Aorta (tissue), 5 donors: ENCODE results near the gene RGS3. TPM values are rescaled to one million over a fixed set of nuclear protein-coding genes. Genes with fewer than 3 reads are reported as not detected.
"Not testable (repeated sequence)": the region's sequence is repeated elsewhere in the genome, so short reads cannot be mapped to it uniquely, and the experiment has no call there.

Source experiments
- ATAC-seq: fragments of 200-7000 bp; cut with Tn5 transposase; one replicate; pipeline ENCODE4 v1.9.1; 2022; ENCODE audit warnings: moderate library complexity; ENCODE audit not compliant: low FRiP score
- DNase-seq, 2 donors: peaks; one replicate each; pipeline ENCODE4 v3.0.0-alpha.2; 2020
- H3K27ac ChIP-seq, 2 donors: one replicate each; pipeline ENCODE4 v1.5.1; 2013; ENCODE audit warnings: low read length in 2 of 2, mild to moderate bottlenecking in 2 of 2, moderate library complexity in 2 of 2, control low read depth in 1 of 2, inconsistent platforms in 1 of 2, low read depth in 1 of 2
- H3K27me3 ChIP-seq, 2 donors: one replicate each; pipeline ENCODE4 v1.6.1; 2013; ENCODE audit warnings: control low read depth in 1 of 2, low read length in 1 of 2, mild to moderate bottlenecking in 1 of 2, moderate library complexity in 1 of 2; ENCODE audit not compliant: insufficient read depth in 2 of 2, control insufficient read depth in 1 of 2
- H3K36me3 ChIP-seq, 2 donors: one replicate each; pipeline ENCODE4 v1.6.1; 2013; ENCODE audit warnings: control low read depth in 1 of 2, low read length in 1 of 2, mild to moderate bottlenecking in 1 of 2; ENCODE audit not compliant: insufficient read depth in 2 of 2, control insufficient read depth in 1 of 2
- H3K4me1 ChIP-seq, 2 donors: one replicate each; pipeline ENCODE4 v1.6.1; 2013; ENCODE audit warnings: low read length in 2 of 2, control low read depth in 1 of 2, mild to moderate bottlenecking in 1 of 2, moderate library complexity in 1 of 2; ENCODE audit not compliant: insufficient read depth in 2 of 2, control insufficient read depth in 1 of 2
- H3K4me3 ChIP-seq, 2 donors: one replicate each; pipeline ENCODE4 v1.5.1; 2013; ENCODE audit warnings: low read length in 2 of 2, control low read depth in 1 of 2, mild to moderate bottlenecking in 1 of 2
- H3K9me3 ChIP-seq: one replicate; pipeline ENCODE4 v1.6.1; 2013; ENCODE audit warnings: mild to moderate bottlenecking, low read length; ENCODE audit not compliant: control insufficient read depth
- WGBS, 2 donors: extraction: QIAGEN DNeasy Blood & Tissue Kit; methylation state at CpG; one replicate each; pipeline ENCODE4 v1.1.7; 2013; 5-methylcytosine and 5-hydroxymethylcytosine counted together
- intact Hi-C, 2 donors: fragments of 100-400 bp; cut with DNase I; formaldehyde crosslinking; loops; one replicate each; pipeline versions ENCODE4 v1.14.2 to v1.15.0; 2022
- polyA plus RNA-seq, 2 donors: library from polyadenylated mRNA; stranded (reverse); fragments of 200-250 nt; gene quantifications; one replicate each; pipeline ENCODE4 v1.2.3, GENCODE V29; 2013
- total RNA-seq, 2 donors: library from RNA; stranded (reverse); fragmentation: NEBNext Ultra II Directional; extraction: Animal tissue kit (Norgen Biotek cat#: 25700); gene quantifications; one replicate each; pipeline ENCODE4 v1.2.1, GENCODE V29; 2021
- donor health status: healthy with polysubstance abuse.
- donor health status: Bipolar disorder and iron deficiency.
- donor health status: DM: no; HTN: no; CAD: no.
- donor health status: DM: no; HTN: no; CAD: no.
- donor health status: DM: yes; HTN: yes; CAD: no.

The RGS3 gene
- total and polyA plus RNA-seq, 4 donors: 74.3 to 161 (median 149) TPM

DNA sequence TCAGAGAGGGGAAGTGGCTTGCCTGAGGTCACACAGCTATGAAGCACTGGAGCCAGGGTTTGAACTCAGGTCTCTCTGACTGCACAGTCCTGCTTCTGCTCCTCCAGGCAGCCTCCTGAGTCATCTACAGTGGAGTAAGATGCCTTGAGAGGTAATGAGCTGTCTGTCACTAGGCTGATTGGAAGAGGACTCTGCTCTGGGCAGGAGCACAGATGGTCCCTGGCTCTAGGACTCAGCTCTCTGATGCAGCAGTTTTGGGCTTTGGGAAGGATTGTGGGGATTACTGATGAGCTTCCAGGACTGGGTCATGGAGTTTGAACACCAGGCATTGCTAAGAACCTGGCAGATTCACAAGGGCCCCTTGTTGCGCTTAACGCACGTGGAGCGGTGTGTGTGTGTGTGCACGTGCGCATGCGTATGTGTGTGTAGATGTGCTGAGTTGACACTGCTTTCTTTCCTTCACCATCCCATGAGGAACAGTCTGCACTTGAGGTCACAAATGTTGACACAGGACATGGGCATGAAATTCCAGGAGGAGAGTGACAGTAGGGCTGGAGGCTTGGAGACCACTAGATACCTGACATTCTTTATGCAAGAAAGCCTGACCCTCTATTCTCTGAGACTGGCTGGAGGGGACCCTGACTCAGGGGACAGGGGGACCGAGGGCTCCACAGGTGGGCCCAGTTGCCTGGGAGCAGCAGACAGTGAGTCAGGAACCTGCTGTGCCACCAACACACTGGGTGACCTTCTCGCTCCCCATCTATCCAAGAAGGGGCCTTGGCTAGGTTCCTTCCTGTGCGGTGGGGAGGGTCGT lies 170.5 kb downstream of the RGS3 start:
- no peaks in the 10 kb centered on the region for H3K9me3 ChIP-seq
- H3K4me1 ChIP-seq: no peaks in the 10 kb centered on the region
- 86 to 89% methylated on average over 11 of the region's 11 CpGs for WGBS, 2 donors
- no peak overlapping the region for H3K4me3 ChIP-seq
- H3K27me3 ChIP-seq: no peaks in the 10 kb centered on the region
- intact Hi-C loops: no loop called here
- ATAC-seq (no peak), DNase-seq (peak; percentile 12 to 37)
- no peaks in the 10 kb centered on the region for H3K36me3 ChIP-seq
- no peak overlapping the region for H3K27ac ChIP-seq

DNA sequence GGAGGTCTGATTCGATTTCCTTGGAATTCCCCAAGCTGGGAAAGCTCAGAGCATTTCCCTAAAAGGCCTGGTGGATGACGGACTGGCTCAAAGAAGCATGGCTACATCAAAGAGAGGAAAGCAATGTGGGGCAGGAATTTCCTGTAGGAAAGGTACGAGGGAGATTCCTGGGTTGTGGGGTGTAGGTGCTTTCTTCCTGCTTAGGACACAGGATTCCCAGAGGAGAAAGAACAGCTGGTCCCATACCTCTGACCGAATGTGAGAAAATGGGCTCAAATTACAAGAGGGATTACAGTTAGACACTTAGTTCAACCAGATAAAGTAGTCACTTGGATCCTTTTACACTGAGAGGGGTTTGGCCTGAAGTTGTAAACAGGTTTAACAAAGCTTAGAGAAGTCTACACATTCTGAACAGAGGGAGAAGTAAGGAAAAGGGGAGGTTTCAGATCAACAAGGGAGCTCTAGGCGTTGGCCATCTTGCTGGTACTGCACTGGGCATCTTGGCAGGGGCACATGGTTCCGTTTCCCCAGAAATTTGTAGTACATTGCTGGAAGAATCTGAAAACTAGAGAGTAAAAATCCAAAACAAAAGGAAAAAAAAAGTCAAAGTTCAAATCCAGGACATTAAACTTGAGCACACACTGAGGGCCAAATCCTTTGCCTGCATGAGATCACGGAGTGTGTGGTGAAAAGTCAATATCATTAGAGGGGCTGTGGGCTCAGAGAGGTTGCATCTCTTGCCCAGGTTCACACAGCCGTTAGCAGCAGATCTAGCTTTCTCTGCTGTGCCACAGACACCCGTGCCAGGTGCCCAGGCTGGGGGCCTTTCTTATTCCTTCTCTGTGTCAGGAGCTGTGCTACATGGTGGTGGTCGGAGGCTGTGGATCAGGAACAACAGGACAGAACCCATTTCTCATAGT lies 171.3 kb downstream of the RGS3 start:
- Histone ChIP-seq H3K27ac (no peak overlapping the region), H3K9me3 (no peaks in the 10 kb centered on the region), H3K4me3 (no peak overlapping the region), H3K27me3 (no peaks in the 10 kb centered on the region), H3K4me1 (no peaks in the 10 kb centered on the region), H3K36me3 (no peaks in the 10 kb centered on the region)
- 42 to 49% methylated on average over 10 of the region's 10 CpGs for WGBS, 2 donors
- ATAC-seq (no peak), DNase-seq (peak; percentile 15 to 51)
- intact Hi-C loops: no loop called here

DNA sequence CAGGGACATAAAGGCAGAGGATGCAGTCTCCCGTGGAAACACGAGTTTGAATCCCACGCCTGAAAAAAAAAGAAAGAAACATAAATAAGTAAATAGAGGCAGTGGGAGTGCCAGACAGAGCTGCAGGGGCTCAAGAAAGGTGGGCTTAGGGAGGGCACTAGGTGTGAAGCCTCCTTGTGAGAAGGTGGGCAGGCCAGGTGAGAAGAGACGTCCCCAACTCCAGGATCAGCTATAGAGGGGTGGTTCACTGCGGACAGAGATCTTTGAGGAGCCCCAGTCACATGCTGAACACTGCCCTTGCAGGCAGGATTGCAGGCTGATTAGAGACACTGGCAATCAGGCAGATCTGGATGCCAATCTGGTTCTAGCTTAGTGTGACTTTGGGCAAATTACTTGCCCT lies 172.1 kb downstream of the RGS3 start:
- 87 to 88% methylated on average over 5 of the region's 5 CpGs for whole genome bisulfite sequencing, 2 donors
- intact Hi-C loops: no loop called here

GRCh38 chr9:113636165-113636564 lies 172.6 kb downstream of the RGS3 start:
- no peak for ATAC-seq
- WGBS, 2 donors: 69 to 73% methylated on average over 10 of the region's 10 CpGs
- peak in 1 of 2 donors; percentile 35 for DNase-seq

More for the DNA sequence above, 172.1 kb downstream of the RGS3 start:
- H3K4me1 ChIP-seq: no peaks in the 10 kb centered on the region
- ATAC-seq: no peak
- peak in 1 of 2 donors; percentile 11 for DNase-seq
- no peaks in the 10 kb centered on the region for H3K27me3 ChIP-seq
- no peak overlapping the region for H3K27ac ChIP-seq
- H3K36me3 ChIP-seq: no peaks in the 10 kb centered on the region
- H3K9me3 ChIP-seq: no peaks in the 10 kb centered on the region
- no peak overlapping the region for H3K4me3 ChIP-seq

GRCh38 chr9:113636693-113637092 lies 173.2 kb downstream of the RGS3 start:
- Histone ChIP-seq H3K4me1 (no peaks in the 10 kb centered on the region), H3K36me3 (no peaks in the 10 kb centered on the region), H3K27me3 (no peaks in the 10 kb centered on the region), H3K27ac (no peak overlapping the region), H3K9me3 (no peaks in the 10 kb centered on the region), H3K4me3 (no peak overlapping the region)
- WGBS, 2 donors: 95 to 96% methylated on average over 6 of the region's 6 CpGs
- DNase-seq (peak in 1 of 2 donors; percentile 20), ATAC-seq (no peak)
- intact Hi-C loops: no loop called here

More at GRCh38 chr9:113636165-113636564, 172.6 kb downstream of the RGS3 start:
- no peaks in the 10 kb centered on the region for H3K4me1 ChIP-seq
- intact Hi-C loops: no loop called here
- no peak overlapping the region for H3K4me3 ChIP-seq
- H3K27ac ChIP-seq: no peak overlapping the region
- H3K36me3 ChIP-seq: no peaks in the 10 kb centered on the region
- H3K9me3 ChIP-seq: no peaks in the 10 kb centered on the region
- no peaks in the 10 kb centered on the region for H3K27me3 ChIP-seq

GRCh38 chr9:113638490-113638889 lies 175.0 kb downstream of the RGS3 start:
- H3K9me3 ChIP-seq: no peaks in the 10 kb centered on the region
- H3K27ac ChIP-seq: no peak overlapping the region
- no peaks in the 10 kb centered on the region for H3K27me3 ChIP-seq
- no peaks in the 10 kb centered on the region for H3K36me3 ChIP-seq
- no peak overlapping the region for H3K4me3 ChIP-seq
- H3K4me1 ChIP-seq: no peaks in the 10 kb centered on the region
- intact Hi-C loops: no loop called here
- DNase-seq (no peak), ATAC-seq (no peak)
- WGBS, 2 donors: 92 to 94% methylated on average over 7 of the region's 7 CpGs

- Histone ChIP-seq H3K27me3 (no peaks in the 10 kb centered on the region), H3K27ac (no peak overlapping the region), H3K4me3 (no peak overlapping the region), H3K36me3 (no peaks in the 10 kb centered on the region), H3K4me1 (no peaks in the 10 kb centered on the region), H3K9me3 (no peaks in the 10 kb centered on the region)
- 93 to 94% methylated on average over 4 of the region's 4 CpGs for WGBS, 2 donors
- no peak for ATAC-seq
- no peak for DNase-seq
- intact Hi-C loops: no loop called here
These were observed 175.4 kb downstream of the RGS3 start for GRCh38 chr9:113638897-113639296.

GRCh38 chr9:113639411-113639970 lies 176.0 kb downstream of the RGS3 start:
- H3K4me1 ChIP-seq, intact Hi-C loops, H3K27ac ChIP-seq, ATAC-seq, H3K4me3 ChIP-seq, H3K36me3 ChIP-seq, H3K9me3 ChIP-seq, H3K27me3 ChIP-seq: not testable (repeated sequence)
- 92 to 93% methylated on average over 15 of the region's 15 CpGs for WGBS, 2 donors
- DNase-seq: peak in 1 of 2 donors; percentile 6
